Measurements from ENCODE around the gene C10orf67. TPM values are rescaled to one million over a fixed set of nuclear protein-coding genes. Genes with fewer than 3 reads are reported as not detected.

The C10orf67 gene
- total and polyA plus RNA-seq, 9 of the 15 experiments (the other 6 are each of a cell fraction or from before 2014, with no cell fraction given), result not detected

- no peaks in the 10 kb centered on the region for H3K79me2 ChIP-seq (ENCODE audit: control insufficient read depth, insufficient read depth, low read length)
- no peak for FAIRE-seq
- no peaks in the 10 kb centered on the region for H3K9me3 ChIP-seq (replicated peaks; ENCODE audit: control insufficient read depth, insufficient read depth, low read depth, low read length)
- no peak overlapping the region for H3K27ac ChIP-seq (ENCODE audit: extremely low read depth, low read depth, low read length)
- H4K20me1 ChIP-seq (replicated peaks; ENCODE audit: control insufficient read depth, insufficient read depth, low read length), result no peaks in the 10 kb centered on the region
- in situ Hi-C loops (cut with MboI), result no loop called here
- H3K36me3 ChIP-seq (ENCODE audit: control insufficient read depth, insufficient read depth, low read length), result no peaks in the 10 kb centered on the region
- POLR2A ChIA-PET, result no interaction called here
- H3K4me1 ChIP-seq (replicated peaks in 1 of 2; ENCODE audit: control insufficient read depth in 2 of 2, insufficient read depth in 2 of 2, low read length in 2 of 2), result no peaks in the 10 kb centered on the region
- no peak overlapping the region for H3K9ac ChIP-seq (ENCODE audit: insufficient read depth in 1 of 2, low read depth in 2 of 2, low read length in 2 of 2)
- H3K9me1 ChIP-seq (ENCODE audit: control insufficient read depth, insufficient read depth, low read length), result no peaks in the 10 kb centered on the region
- H3K4me2 ChIP-seq (ENCODE audit: insufficient read depth, low read length), result no peak overlapping the region
- CTCF ChIA-PET (ENCODE audit: low intra/inter-chr PET ratio), result no interaction called here
- WGBS (ENCODE audit: insufficient coverage, low coverage, missing lambda C conversion rate), result 0% methylated on average over 3 of the region's 4 CpGs
- DNase-seq (ENCODE audit: extremely low read depth in 1 of 4, low spot score in 3 of 4), result no peak
- TF ChIP-seq TEAD4 (IDR thresholded peaks at IDR 0.05; ENCODE audit: low read length) (no peak), TEAD4 (CRISPR knock-in tag; IDR thresholded peaks at IDR 0.05; ENCODE audit: borderline replicate concordance) (no peak), NR2C2 (CRISPR knock-in tag; IDR thresholded peaks at IDR 0.05) (no peak), NR2C2 (tag; IDR thresholded peaks at IDR 0.05) (peak; percentile 42; the same call in 1 of the 2 replicates), KDM2B (CRISPR knock-in tag; IDR thresholded peaks at IDR 0.05) (no peak), E2F4 (CRISPR knock-in tag; IDR thresholded peaks at IDR 0.05; ENCODE audit: low read depth) (no peak), PURB (CRISPR knock-in tag; IDR thresholded peaks at IDR 0.05; ENCODE audit: low read depth) (no peak), CGGBP1 (CRISPR knock-in tag; IDR thresholded peaks at IDR 0.05) (no peak), POLR3G (IDR thresholded peaks at IDR 0.05; ENCODE audit: extremely low read depth, insufficient read length, insufficient replicate concordance) (no peak), ZNF12 (CRISPR knock-in tag; IDR thresholded peaks at IDR 0.05) (no peak), TEAD2 (tag; IDR thresholded peaks at IDR 0.05) (no peak)
- BruUV-seq (replicated peaks), result no TSS peak
- no peak for ATAC-seq
- H2AFZ ChIP-seq (ENCODE audit: low read depth, low read length), result no peak overlapping the region
- H3K27me3 ChIP-seq (ENCODE audit: control insufficient read depth in 2 of 2, insufficient read depth in 2 of 2, low read length in 2 of 2), result no peaks in the 10 kb centered on the region
- H3K4me3 ChIP-seq, result no peak overlapping the region
- intact Hi-C loops (cut with micrococcal nuclease), result no loop called here
These were observed 46.2 kb upstream of the C10orf67 start for GRCh38 chr10:23390809-23391208.

All from K562 (cell line).